ENCODE results near the gene ERICH3.
A peak's percentile ranks its signal among the peaks of the same experiment; 100 is the strongest.

ERICH3 gene

DNA sequence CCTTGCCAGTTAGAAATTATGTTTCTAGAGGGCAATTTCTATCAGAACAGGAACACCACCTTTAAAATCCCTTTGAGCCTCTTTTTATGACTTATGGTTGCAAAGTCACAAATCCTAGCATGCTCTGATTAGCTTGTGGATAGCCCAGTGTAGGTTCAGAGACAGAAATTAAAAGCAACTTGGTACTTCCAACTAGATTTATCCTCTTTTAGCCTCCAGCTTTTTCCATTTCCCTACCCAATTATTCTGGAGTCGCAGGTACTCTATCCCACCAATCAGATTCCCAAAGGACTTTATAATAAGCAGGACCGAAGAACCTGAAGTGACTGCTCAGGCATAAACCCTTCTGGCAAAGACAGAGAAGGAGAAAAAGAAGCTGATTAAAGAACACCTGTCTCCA, 127.8 kb downstream of the ERICH3 start:
- no peak overlapping the region for H3K4me3 ChIP-seq (ENCODE audit: low read depth, low read length)
- no peak for TF ChIP-seq CTCF (IDR thresholded peaks at IDR 0.05; ENCODE audit: low read depth, low read length, missing control alignments)
- DNase-seq (ENCODE audit: low read depth): no peak
- in situ Hi-C loops (cut with HindIII; ENCODE audit: low sequenced_read_pairs): no loop called here

DNA sequence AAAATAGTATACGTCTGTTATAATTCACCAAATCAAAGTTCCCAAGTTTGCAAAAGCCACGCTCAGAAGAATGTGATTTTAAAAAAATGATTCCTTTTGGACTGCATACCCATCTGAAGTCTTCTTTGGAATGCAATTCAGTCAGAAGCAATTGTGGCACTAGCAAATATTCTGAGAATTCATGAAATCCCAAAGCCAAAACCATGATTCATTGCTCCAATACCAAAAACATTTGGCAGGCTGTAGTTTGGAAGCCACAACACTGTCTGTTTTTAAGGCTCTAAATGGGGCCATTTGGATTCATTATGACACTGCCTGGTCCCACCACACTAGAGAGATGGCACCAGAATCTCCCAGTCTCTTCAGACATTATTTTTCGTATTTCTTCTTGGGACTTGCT, 139.4 kb downstream of the ERICH3 start:
- DNase-seq (ENCODE audit: low read depth): peak; percentile 69
- TF ChIP-seq CTCF (IDR thresholded peaks at IDR 0.05; ENCODE audit: low read depth, low read length, missing control alignments): no peak
- in situ Hi-C loops (cut with HindIII; ENCODE audit: low sequenced_read_pairs): no loop called here
- no peak overlapping the region for H3K4me3 ChIP-seq (ENCODE audit: low read depth, low read length)

DNA sequence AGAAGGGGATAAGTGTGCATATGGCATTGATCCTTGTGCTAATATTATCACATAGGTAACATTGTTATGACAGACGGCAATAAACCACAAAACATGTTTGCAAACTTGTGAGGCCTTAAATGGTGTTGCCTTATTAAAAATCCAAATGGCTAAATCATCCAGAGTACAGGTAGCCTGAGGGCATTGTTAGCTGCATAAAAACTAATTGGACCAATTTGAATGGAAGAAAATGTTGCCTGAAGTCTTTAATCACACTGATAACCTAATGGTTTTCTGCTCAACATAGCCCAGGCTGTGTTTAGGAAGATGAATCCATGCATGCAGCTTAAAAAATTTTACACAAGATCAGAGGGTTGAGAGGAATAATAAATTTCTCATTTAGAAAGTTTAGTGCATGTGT, 141.8 kb downstream of the ERICH3 start:
- no peak overlapping the region for H3K4me3 ChIP-seq (ENCODE audit: low read depth, low read length)
- no peak for DNase-seq (ENCODE audit: low read depth)
- in situ Hi-C loops (cut with HindIII; ENCODE audit: low sequenced_read_pairs): no loop called here
- no peak for TF ChIP-seq CTCF (IDR thresholded peaks at IDR 0.05; ENCODE audit: low read depth, low read length, missing control alignments)

- no peak for DNase-seq (ENCODE audit: low read depth)
- TF ChIP-seq CTCF (IDR thresholded peaks at IDR 0.05; ENCODE audit: low read depth, low read length, missing control alignments): no peak
- in situ Hi-C loops (cut with HindIII; ENCODE audit: low sequenced_read_pairs): no loop called here
- no peak overlapping the region for H3K4me3 ChIP-seq (ENCODE audit: low read depth, low read length)
Measured at GRCh38 chr1:74530892-74531291, 142.7 kb downstream of the ERICH3 start.

DNA sequence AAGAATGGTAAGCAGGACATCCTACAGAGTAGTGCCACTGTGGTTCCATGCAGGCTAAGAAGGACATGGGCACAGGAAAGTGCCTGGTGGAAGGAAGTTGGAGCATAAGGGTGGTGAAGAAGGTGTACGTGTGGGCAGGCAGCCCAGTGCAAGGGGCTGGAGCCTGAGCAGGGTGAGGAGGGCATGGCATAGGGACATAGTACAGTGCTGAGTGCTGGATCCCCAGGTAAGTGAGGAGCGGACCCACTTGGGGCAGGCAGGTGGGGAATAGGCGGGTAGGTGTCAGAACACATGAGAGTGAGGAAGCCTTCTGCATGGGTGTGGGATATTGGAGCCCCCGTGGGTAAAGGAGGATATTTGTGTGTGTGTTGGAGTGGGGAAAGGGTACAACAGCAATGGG, 145.5 kb downstream of the ERICH3 start:
- TF ChIP-seq CTCF (IDR thresholded peaks at IDR 0.05; ENCODE audit: low read depth, low read length, missing control alignments): no peak
- in situ Hi-C loops (cut with HindIII; ENCODE audit: low sequenced_read_pairs): no loop called here
- DNase-seq (ENCODE audit: low read depth): no peak
- no peak overlapping the region for H3K4me3 ChIP-seq (ENCODE audit: low read depth, low read length)

DNA sequence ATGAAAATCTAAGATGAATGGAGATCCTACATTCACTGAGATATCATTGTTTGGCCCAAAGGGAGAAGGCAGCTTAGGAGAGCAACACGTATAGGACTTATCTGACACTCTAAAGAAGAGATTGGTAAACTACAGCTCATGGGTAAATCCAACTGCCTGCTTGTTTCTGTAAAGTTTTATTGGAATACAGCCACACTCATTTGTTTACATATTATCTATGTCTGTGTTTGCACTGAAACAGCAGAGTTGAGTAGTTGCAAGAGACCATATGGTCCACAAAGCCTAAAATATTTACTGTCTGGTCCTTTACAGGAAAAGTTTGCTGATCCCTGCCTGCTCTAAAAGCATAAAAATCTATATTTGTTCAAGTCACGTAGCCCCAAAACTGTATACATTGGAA, 146.9 kb downstream of the ERICH3 start:
- H3K4me3 ChIP-seq (ENCODE audit: low read depth, low read length): no peak overlapping the region
- DNase-seq (ENCODE audit: low read depth): no peak
- in situ Hi-C loops (cut with HindIII; ENCODE audit: low sequenced_read_pairs): no loop called here
- no peak for TF ChIP-seq CTCF (IDR thresholded peaks at IDR 0.05; ENCODE audit: low read depth, low read length, missing control alignments)

Data from astrocyte of the cerebellum (primary cell).